Prostate gland (tissue), 2 donors: ENCODE data around the gene LSAMP. TPM values are rescaled to one million over a fixed set of nuclear protein-coding genes. Genes with fewer than 3 reads are reported as not detected.

Experiments
- DNase-seq: peaks from one replicate; pipeline ENCODE4 v3.0.0-alpha.2; 2019; ENCODE audit warnings: low spot score
- H3K27ac ChIP-seq, 2 donors: fragments of 200-600 bp; sonication (generic); 2 replicates each; pipeline ENCODE4 v1.5.1; 2017 to 2019
- H3K27me3 ChIP-seq: fragments of 200-600 bp; sonication (generic); replicated peaks from 2 replicates; pipeline ENCODE4 v1.5.1; 2019; ENCODE audit not compliant: insufficient read depth
- H3K36me3 ChIP-seq, 2 donors: fragments of 200-600 bp; sonication (generic); 1 replicate in 1 of 2; 2 replicates in 1 of 2; pipeline versions ENCODE4 v1.5.1 to v1.8.1; 2017 to 2019
- H3K4me1 ChIP-seq: fragments of 200-600 bp; sonication (generic); replicated peaks from 2 replicates; pipeline ENCODE4 v1.5.1; 2019
- H3K4me3 ChIP-seq, 2 donors: fragments of 200-600 bp; sonication (generic); 2 replicates each; pipeline ENCODE4 v1.5.1; 2017 to 2019
- H3K9me3 ChIP-seq: fragments of 200-600 bp; sonication (generic); 2 replicates; pipeline ENCODE4 v1.5.1; 2017
- POLR2A ChIP-seq: fragments of 450-650 bp; IDR thresholded peaks from one replicate; pipeline ENCODE4 v1.6.1; 2016; ENCODE audit warnings: antibody characterized with exemption, mild to moderate bottlenecking
- POLR2AphosphoS5 ChIP-seq: sonication (generic); formaldehyde crosslinking; IDR thresholded peaks from one replicate; pipeline ENCODE4 v1.6.1; 2017; ENCODE audit warnings: antibody characterized with exemption
- WGBS: methylation state at CpG from one replicate; pipeline ENCODE4 v1.1.5; 2018; 5-methylcytosine and 5-hydroxymethylcytosine counted together
- intact Hi-C: fragments of 100-400 bp; cut with DNase I; formaldehyde crosslinking; loops from one replicate; pipeline ENCODE4 v1.14.2; 2022
- total RNA-seq, 2 donors: library from RNA; depleted of rRNA; stranded (reverse); fragments of >200 nt; gene quantifications; one replicate each; pipeline ENCODE4 v1.1.0, GENCODE V29; 2016
- TF ChIP-seq, protein P1 (sequence below), 4 experiments: fragments of 200-600 bp in 2 of 4; fragments of 450-650 bp in 2 of 4; sonication (generic) in 2 of 4; IDR thresholded peaks; 1 replicate in 3 of 4; 2 replicates in 1 of 4; pipeline ENCODE4 v1.5.1; 2016 to 2019; ENCODE audit warnings: antibody characterized with exemption in 4 of 4, mild to moderate bottlenecking in 2 of 4, moderate library complexity in 2 of 4

The LSAMP gene
- total RNA-seq, 2 donors from 2014 or later: 15.4 to 38.0 TPM

DNA sequence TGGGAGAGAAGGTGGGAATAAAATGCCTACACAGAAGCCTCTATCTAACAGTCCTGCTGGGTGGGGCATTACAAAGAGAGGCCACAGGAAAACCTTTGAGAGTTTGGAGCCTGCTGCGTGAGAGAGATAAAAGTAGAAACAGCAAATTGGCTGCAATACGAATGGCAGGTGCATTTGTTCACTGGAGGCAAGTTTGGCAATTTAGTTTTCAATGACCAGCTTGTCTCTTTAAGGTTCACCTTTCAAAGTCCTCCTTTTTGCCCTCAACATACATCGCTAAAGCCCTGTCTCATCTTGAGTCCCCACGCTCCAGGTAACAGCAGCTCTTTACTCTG, 405.7 kb downstream of the LSAMP start:
- Histone ChIP-seq H3K4me3 (no peak overlapping the region), H3K4me1 (no peaks in the 10 kb centered on the region), H3K27ac (no peak overlapping the region), H3K36me3 (no peaks in the 10 kb centered on the region), H3K9me3 (no peaks in the 10 kb centered on the region), H3K27me3 (no peaks in the 10 kb centered on the region)
- TF ChIP-seq POLR2AphosphoS5: no peak
- TF ChIP-seq, protein P1, sequence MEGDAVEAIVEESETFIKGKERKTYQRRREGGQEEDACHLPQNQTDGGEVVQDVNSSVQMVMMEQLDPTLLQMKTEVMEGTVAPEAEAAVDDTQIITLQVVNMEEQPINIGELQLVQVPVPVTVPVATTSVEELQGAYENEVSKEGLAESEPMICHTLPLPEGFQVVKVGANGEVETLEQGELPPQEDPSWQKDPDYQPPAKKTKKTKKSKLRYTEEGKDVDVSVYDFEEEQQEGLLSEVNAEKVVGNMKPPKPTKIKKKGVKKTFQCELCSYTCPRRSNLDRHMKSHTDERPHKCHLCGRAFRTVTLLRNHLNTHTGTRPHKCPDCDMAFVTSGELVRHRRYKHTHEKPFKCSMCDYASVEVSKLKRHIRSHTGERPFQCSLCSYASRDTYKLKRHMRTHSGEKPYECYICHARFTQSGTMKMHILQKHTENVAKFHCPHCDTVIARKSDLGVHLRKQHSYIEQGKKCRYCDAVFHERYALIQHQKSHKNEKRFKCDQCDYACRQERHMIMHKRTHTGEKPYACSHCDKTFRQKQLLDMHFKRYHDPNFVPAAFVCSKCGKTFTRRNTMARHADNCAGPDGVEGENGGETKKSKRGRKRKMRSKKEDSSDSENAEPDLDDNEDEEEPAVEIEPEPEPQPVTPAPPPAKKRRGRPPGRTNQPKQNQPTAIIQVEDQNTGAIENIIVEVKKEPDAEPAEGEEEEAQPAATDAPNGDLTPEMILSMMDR (IDR thresholded peaks at IDR 0.05): no peak
- no peak for TF ChIP-seq POLR2A
- intact Hi-C loops: no loop called here
- DNase-seq: no peak
- WGBS: 87% methylated on average over 4 of the region's 4 CpGs

DNA sequence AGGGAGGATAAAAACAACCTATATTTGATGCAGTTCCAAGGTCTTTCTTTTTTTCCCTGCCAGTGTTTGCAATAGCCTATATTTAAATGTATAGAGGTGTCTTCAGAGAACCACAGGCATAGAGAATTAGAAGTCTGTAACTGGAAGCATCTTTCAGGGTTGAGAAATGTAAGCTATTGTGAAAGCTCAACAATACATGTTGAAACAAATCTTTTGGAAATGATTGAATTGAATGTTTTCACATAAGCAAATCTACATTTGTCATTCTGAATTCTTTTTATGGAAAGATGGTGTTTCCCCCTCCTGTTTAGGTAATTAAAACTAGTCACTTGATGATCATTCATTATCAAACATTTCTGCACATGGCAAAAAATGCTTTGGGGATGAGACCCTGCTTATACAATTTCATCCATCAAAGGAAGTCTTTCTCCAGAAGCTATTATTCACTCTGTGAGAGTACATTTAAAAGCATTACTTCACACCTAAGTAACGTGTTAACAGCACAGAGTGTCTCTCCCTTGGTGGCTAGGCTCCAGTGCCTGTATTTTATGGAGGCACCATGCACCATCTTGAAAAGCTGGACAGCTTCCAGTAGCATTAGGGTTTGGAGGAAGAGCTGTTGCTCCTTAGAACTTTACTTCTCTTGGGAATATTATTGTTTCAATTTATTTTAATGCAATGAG, 406.2 kb downstream of the LSAMP start:
- TF ChIP-seq POLR2A: no peak
- TF ChIP-seq, protein P1 (IDR thresholded peaks at IDR 0.05): no peak
- TF ChIP-seq POLR2AphosphoS5: no peak
- H3K9me3 ChIP-seq: no peaks in the 10 kb centered on the region
- WGBS: 7% methylated on average over 1 of the region's 1 CpG
- no peak for DNase-seq
- H3K27me3 ChIP-seq: no peaks in the 10 kb centered on the region
- H3K36me3 ChIP-seq: no peaks in the 10 kb centered on the region
- intact Hi-C loops: no loop called here
- no peak overlapping the region for H3K4me3 ChIP-seq
- no peak overlapping the region for H3K27ac ChIP-seq
- H3K4me1 ChIP-seq: no peaks in the 10 kb centered on the region

DNA sequence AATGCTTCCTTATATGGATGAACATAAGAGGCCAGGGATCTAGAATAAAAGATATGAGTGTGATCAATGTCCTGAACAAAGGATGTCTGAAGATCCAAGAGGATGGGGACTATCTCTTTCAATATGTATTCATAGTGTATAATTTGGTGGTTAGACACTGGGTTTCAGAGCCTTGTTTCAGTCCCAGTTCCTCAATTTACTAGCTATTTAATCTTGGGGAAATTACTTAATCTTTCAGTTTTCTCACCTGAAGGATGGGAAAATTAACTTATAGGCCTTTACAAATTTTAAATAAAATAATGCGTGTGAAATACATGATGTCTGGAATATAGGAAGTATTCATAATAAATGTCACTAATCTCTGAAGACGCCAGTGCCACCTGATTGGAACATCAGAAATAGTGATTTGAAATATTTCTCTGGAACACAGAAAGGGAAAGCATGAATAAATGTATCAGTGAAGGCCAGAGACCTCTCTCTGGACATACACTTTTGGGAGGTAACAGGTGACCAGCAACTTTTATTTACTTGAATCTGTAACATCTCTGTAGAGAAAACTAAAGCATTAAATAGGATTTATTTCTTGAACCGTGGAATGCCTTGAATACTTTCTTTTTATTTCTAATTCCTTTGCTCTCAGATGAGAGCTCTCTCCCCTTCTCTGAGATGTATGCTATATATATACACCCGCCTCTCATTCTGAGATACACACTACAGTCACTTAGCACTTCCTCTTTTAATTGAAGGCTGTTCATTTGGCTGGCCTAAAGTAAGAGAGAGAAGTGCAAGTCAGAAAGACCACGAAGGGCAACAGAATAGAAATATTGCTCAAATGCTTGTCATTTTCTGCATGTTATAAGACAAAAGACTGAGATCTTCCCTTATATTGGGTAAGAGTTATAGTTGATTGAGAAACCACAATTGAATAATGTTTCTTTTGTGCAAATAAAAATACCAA, 407.1 kb downstream of the LSAMP start:
- Histone ChIP-seq H3K4me1 (no peaks in the 10 kb centered on the region), H3K36me3 (no peaks in the 10 kb centered on the region), H3K9me3 (no peaks in the 10 kb centered on the region), H3K4me3 (no peak overlapping the region), H3K27ac (no peak overlapping the region), H3K27me3 (no peaks in the 10 kb centered on the region)
- DNase-seq: no peak
- intact Hi-C loops: no loop called here
- TF ChIP-seq, protein P1 (IDR thresholded peaks at IDR 0.05): no peak
- no peak for TF ChIP-seq POLR2A
- TF ChIP-seq POLR2AphosphoS5: no peak
- WGBS: 85% methylated on average over 5 of the region's 5 CpGs

DNA sequence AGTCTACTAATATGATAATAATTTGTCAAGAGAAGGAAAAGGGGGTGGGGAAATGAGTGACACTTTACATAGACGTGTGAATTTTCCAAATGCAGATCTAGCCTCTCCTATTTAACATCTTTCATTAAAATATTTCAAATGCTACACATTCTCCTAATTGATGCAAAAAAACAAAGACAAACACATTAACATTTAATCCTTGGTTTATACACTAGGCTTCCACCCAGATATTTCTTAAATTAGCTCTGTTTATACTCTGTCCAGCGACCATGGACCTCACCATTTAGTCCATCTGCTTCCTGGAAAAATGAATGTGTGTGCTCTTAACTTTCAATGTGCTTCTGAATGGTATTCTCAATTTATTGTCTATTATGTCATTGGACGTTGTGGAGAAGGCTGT, 409.9 kb downstream of the LSAMP start:
- H3K4me3 ChIP-seq: no peak overlapping the region
- no peaks in the 10 kb centered on the region for H3K36me3 ChIP-seq
- H3K27me3 ChIP-seq: no peaks in the 10 kb centered on the region
- H3K9me3 ChIP-seq: no peaks in the 10 kb centered on the region
- H3K4me1 ChIP-seq: no peaks in the 10 kb centered on the region
- TF ChIP-seq POLR2A: no peak
- no peak for TF ChIP-seq POLR2AphosphoS5
- TF ChIP-seq, protein P1 (IDR thresholded peaks at IDR 0.05): no peak
- WGBS: 56% methylated on average over 3 of the region's 3 CpGs
- intact Hi-C loops: no loop called here
- no peak overlapping the region for H3K27ac ChIP-seq
- DNase-seq: no peak
